ENCODE data around the gene ATP8A1.

- no peak for TF ChIP-seq POLR2A (IDR thresholded peaks at IDR 0.05; ENCODE audit: low read depth, low read length)
- no peak for TF ChIP-seq TAF1 (IDR thresholded peaks at IDR 0.05; ENCODE audit: low read depth, low read length)
- TF ChIP-seq POLR2AphosphoS5 (IDR thresholded peaks at IDR 0.05; ENCODE audit: low read depth, low read length): no peak
- TF ChIP-seq PAX5 (IDR thresholded peaks at IDR 0.05; ENCODE audit: insufficient read depth, low read length, severe bottlenecking): no peak
Measured at GRCh38 chr4:42446823-42447222, 210.1 kb downstream of the ATP8A1 start.
